ENCODE data around the gene ZNF805. TPM values are rescaled to one million over a fixed set of nuclear protein-coding genes. Genes with fewer than 3 reads are reported as not detected.

Gene ZNF805
- polyA plus RNA-seq, 1 of the 3 experiments (the other 2 are of a cell fraction), result 1.5 TPM

- CTCF ChIA-PET, result no interaction called here
- Histone ChIP-seq H3K9ac (no peak overlapping the region), H3K9me2 (no peaks in the 10 kb centered on the region), H3K36me3 (replicated peaks in 1 of 2; ENCODE audit: control insufficient read depth in 1 of 2, insufficient read depth in 2 of 2, low read length in 1 of 2) (peaks cover 70 to 98% of the 10 kb centered on the region in 2 experiments), H3K4me3 (ENCODE audit: low read depth in 2 of 2, low read length in 1 of 2) (no peak overlapping the region), H3K9me3 (0 out of 2 replicates have a peak, but pooled peaks cover 5% of the 10 kb centered on the region), H3K4me1 (ENCODE audit: control insufficient read depth in 1 of 2, insufficient read depth in 2 of 2, low read depth in 1 of 2, low read length in 1 of 2) (no peaks in the 10 kb centered on the region), H3K27ac (ENCODE audit: low read depth in 2 of 2, low read length in 1 of 2) (no peak overlapping the region), H4K20me1 (ENCODE audit: insufficient read depth) (peaks cover 15% of the 10 kb centered on the region), H3K4me2 (no peak overlapping the region), H3K27me3 (ENCODE audit: insufficient read depth) (no peaks in the 10 kb centered on the region), H3K79me2 (ENCODE audit: insufficient read depth) (peaks cover 99% of the 10 kb centered on the region), H3F3A (replicated peaks; ENCODE audit: insufficient read depth) (peaks cover 8% of the 10 kb centered on the region), H2AFZ (ENCODE audit: low read depth) (no peak overlapping the region)
- no peak for DNase-seq
- POLR2A ChIA-PET, result no interaction called here
- TF ChIP-seq, protein P1, sequence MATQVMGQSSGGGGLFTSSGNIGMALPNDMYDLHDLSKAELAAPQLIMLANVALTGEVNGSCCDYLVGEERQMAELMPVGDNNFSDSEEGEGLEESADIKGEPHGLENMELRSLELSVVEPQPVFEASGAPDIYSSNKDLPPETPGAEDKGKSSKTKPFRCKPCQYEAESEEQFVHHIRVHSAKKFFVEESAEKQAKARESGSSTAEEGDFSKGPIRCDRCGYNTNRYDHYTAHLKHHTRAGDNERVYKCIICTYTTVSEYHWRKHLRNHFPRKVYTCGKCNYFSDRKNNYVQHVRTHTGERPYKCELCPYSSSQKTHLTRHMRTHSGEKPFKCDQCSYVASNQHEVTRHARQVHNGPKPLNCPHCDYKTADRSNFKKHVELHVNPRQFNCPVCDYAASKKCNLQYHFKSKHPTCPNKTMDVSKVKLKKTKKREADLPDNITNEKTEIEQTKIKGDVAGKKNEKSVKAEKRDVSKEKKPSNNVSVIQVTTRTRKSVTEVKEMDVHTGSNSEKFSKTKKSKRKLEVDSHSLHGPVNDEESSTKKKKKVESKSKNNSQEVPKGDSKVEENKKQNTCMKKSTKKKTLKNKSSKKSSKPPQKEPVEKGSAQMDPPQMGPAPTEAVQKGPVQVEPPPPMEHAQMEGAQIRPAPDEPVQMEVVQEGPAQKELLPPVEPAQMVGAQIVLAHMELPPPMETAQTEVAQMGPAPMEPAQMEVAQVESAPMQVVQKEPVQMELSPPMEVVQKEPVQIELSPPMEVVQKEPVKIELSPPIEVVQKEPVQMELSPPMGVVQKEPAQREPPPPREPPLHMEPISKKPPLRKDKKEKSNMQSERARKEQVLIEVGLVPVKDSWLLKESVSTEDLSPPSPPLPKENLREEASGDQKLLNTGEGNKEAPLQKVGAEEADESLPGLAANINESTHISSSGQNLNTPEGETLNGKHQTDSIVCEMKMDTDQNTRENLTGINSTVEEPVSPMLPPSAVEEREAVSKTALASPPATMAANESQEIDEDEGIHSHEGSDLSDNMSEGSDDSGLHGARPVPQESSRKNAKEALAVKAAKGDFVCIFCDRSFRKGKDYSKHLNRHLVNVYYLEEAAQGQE (IDR thresholded peaks at IDR 0.05; ENCODE audit: low read depth, low read length), result no peak
- no peak for TF ChIP-seq SMC3 (IDR thresholded peaks at IDR 0.05; ENCODE audit: low read depth, low read length)
- 93% methylated on average over 11 of the region's 11 CpGs for WGBS (ENCODE audit: low lambda C conversion rate)
These were observed 50.5 kb downstream of the ZNF805 start for GRCh38 chr19:57290970-57291369.

GRCh38 chr19:57292547-57292946 lies 52.1 kb downstream of the ZNF805 start:
- H3K9me3 ChIP-seq, result 0 out of 2 replicates have a peak, but pooled peaks cover 5% of the 10 kb centered on the region
- WGBS (ENCODE audit: low lambda C conversion rate), result 54% methylated on average over 1 of the region's 1 CpG
- peaks cover 11% of the 10 kb centered on the region; the same call in 1 of the 2 replicates for H4K20me1 ChIP-seq (ENCODE audit: insufficient read depth)
- no peaks in the 10 kb centered on the region for H3K9me2 ChIP-seq
- H3K9ac ChIP-seq, result no peak overlapping the region
- peaks cover 98% of the 10 kb centered on the region for H3K79me2 ChIP-seq (ENCODE audit: insufficient read depth)
- ChIA-PET CTCF (no interaction called here), POLR2A (interaction anchor here (0.5 kb wide), 1 partner anchor 852 kb away, joined by 6 read pairs; no protein-coding TSS in a partner anchor)
- no peak overlapping the region for H3K4me3 ChIP-seq (ENCODE audit: low read depth in 2 of 2, low read length in 1 of 2)
- H3K36me3 ChIP-seq (replicated peaks in 1 of 2; ENCODE audit: control insufficient read depth in 1 of 2, insufficient read depth in 2 of 2, low read length in 1 of 2), result peaks cover 66 to 94% of the 10 kb centered on the region in 2 experiments
- no peak for DNase-seq
- H3K27ac ChIP-seq (ENCODE audit: low read depth in 2 of 2, low read length in 1 of 2), result no peak overlapping the region
- H3K4me1 ChIP-seq (ENCODE audit: control insufficient read depth in 1 of 2, insufficient read depth in 2 of 2, low read depth in 1 of 2, low read length in 1 of 2), result no peaks in the 10 kb centered on the region
- no peak overlapping the region for H2AFZ ChIP-seq (ENCODE audit: low read depth)
- H3F3A ChIP-seq (replicated peaks; ENCODE audit: insufficient read depth), result peaks cover 17% of the 10 kb centered on the region
- no peak overlapping the region for H3K4me2 ChIP-seq
- TF ChIP-seq JUND (IDR thresholded peaks at IDR 0.05) (no peak), RFX5 (IDR thresholded peaks at IDR 0.05; ENCODE audit: low read length) (no peak), MAX (IDR thresholded peaks at IDR 0.05; ENCODE audit: low read depth) (no peak), SIN3A (IDR thresholded peaks at IDR 0.05; ENCODE audit: borderline replicate concordance, low read depth, low read length) (no peak), MXI1 (IDR thresholded peaks at IDR 0.05; ENCODE audit: low read depth, low read length) (no peak), RXRA (IDR thresholded peaks at IDR 0.05; ENCODE audit: borderline replicate concordance, low read depth) (no peak), YY1 (IDR thresholded peaks at IDR 0.05; ENCODE audit: low read depth) (no peak), FOSL2 (IDR thresholded peaks at IDR 0.05; ENCODE audit: borderline replicate concordance, low read depth) (no peak)
- TF ChIP-seq, protein P2, sequence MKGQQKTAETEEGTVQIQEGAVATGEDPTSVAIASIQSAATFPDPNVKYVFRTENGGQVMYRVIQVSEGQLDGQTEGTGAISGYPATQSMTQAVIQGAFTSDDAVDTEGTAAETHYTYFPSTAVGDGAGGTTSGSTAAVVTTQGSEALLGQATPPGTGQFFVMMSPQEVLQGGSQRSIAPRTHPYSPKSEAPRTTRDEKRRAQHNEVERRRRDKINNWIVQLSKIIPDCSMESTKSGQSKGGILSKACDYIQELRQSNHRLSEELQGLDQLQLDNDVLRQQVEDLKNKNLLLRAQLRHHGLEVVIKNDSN (IDR thresholded peaks at IDR 0.05; ENCODE audit: borderline replicate concordance, low read depth), result no peak
- H3K27me3 ChIP-seq (ENCODE audit: insufficient read depth), result no peaks in the 10 kb centered on the region
